Mammary epithelial cell (primary cell): Measurements from ENCODE around the gene STRADA.

Experiments
- EZH2 ChIP-seq: IDR thresholded peaks from 2 replicates; pipeline ENCODE4 v1.6.1; 2012; ENCODE audit warnings: low read length, inconsistent platforms, borderline replicate concordance
- TF ChIP-seq, protein P1 (sequence below), 2 donors: IDR thresholded peaks in 1 of 2; conservative IDR thresholded peaks in 1 of 2; 2 replicates each; pipeline ENCODE4 v1.5.1; 2011 to 2012; ENCODE audit warnings: inconsistent platforms in 2 of 2, low read length in 2 of 2, mild to moderate bottlenecking in 2 of 2, control low read depth in 1 of 2, low read depth in 1 of 2; ENCODE audit not compliant: insufficient read depth in 1 of 2; ENCODE audit errors: extremely low read depth in 1 of 2

DNA sequence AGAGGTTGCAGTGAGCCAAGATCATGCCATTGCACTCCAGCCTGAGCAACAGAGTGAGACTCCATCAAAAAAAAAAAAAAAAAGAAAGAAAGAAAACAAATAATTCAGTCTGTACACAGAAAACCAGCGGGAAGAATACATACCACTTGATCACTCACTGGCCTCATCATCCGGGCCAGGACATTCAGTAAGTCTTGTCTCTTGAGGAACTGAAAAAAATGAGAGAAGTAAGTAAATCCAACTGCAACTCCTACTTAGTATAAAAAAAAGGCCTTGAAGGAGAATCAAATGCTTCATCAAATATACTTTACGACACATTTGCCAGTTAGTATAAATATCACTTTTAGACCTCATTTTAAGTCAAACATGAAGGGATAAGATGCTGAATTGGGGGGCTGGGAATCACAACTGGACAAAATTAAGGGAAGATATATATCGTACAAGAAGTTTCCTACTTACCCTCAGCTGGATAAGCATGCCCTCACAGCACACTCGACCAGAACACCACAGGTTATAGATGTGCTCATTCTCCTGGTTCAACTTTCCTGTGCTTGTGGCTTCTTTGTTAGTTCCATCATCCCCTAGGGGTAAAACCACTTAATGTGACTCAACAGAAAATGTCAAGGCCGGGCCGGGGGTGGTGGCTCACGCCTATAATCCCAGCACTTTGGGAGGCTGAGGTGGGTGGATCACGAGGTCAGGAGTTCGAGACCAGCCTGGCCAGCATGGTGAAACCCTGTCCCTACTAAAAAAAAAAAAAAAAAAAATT is 19.4 kb upstream of the STRADA start:
- TF ChIP-seq, protein P1, sequence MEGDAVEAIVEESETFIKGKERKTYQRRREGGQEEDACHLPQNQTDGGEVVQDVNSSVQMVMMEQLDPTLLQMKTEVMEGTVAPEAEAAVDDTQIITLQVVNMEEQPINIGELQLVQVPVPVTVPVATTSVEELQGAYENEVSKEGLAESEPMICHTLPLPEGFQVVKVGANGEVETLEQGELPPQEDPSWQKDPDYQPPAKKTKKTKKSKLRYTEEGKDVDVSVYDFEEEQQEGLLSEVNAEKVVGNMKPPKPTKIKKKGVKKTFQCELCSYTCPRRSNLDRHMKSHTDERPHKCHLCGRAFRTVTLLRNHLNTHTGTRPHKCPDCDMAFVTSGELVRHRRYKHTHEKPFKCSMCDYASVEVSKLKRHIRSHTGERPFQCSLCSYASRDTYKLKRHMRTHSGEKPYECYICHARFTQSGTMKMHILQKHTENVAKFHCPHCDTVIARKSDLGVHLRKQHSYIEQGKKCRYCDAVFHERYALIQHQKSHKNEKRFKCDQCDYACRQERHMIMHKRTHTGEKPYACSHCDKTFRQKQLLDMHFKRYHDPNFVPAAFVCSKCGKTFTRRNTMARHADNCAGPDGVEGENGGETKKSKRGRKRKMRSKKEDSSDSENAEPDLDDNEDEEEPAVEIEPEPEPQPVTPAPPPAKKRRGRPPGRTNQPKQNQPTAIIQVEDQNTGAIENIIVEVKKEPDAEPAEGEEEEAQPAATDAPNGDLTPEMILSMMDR (conservative IDR thresholded peaks at IDR 0.05 in 1 of 2, IDR thresholded peaks at IDR 0.05 in 1 of 2; ENCODE audit: extremely low read depth in 1 of 2, insufficient read depth in 1 of 2, low read depth in 1 of 2, low read length in 2 of 2), result no peak
- TF ChIP-seq EZH2, result no peak
